Smooth muscle cell (in vitro differentiated cells): ENCODE measurements around the gene ITGA7. TPM values are rescaled to one million over a fixed set of nuclear protein-coding genes. Genes with fewer than 3 reads are reported as not detected.

Experiments used
- DNase-seq: peaks from one replicate; lab custom pipeline; 2025; ENCODE audit not compliant: unreplicated experiment; lab: John Stamatoyannopoulos, UW
- H2AFZ ChIP-seq: fragments of 200-600 bp; sonication (generic); 2 replicates; pipeline ENCODE4 v1.6.0; 2016; ENCODE audit warnings: antibody characterized with exemption, low read depth, mild to moderate bottlenecking
- H3F3A ChIP-seq: fragments of 200-600 bp; sonication (generic); 2 replicates; pipeline ENCODE4 v1.6.0; 2017; ENCODE audit warnings: antibody characterized with exemption, low read depth
- H3K27ac ChIP-seq: fragments of 200-600 bp; sonication (generic); 2 replicates; pipeline ENCODE4 v1.5.1; 2016; ENCODE audit warnings: low read depth, mild to moderate bottlenecking
- H3K27me3 ChIP-seq: fragments of 200-600 bp; sonication (generic); 2 replicates; pipeline ENCODE4 v1.6.1; 2016; ENCODE audit warnings: low read depth, mild to moderate bottlenecking
- H3K36me3 ChIP-seq: fragments of 200-600 bp; sonication (generic); 2 replicates; pipeline ENCODE4 v1.5.1; 2016; ENCODE audit warnings: low read depth
- H3K4me1 ChIP-seq: fragments of 200-600 bp; sonication (generic); 2 replicates; pipeline ENCODE4 v1.5.1; 2016; ENCODE audit warnings: low read depth
- H3K4me2 ChIP-seq: fragments of 200-600 bp; sonication (generic); 2 replicates; pipeline ENCODE4 v1.6.0; 2016; ENCODE audit warnings: mild to moderate bottlenecking
- H3K4me3 ChIP-seq: fragments of 200-600 bp; sonication (generic); 2 replicates; pipeline ENCODE4 v1.5.1; 2016; ENCODE audit warnings: mild to moderate bottlenecking
- H3K79me2 ChIP-seq: fragments of 200-600 bp; sonication (generic); 2 replicates; pipeline ENCODE4 v1.6.0; 2016; ENCODE audit warnings: low read depth, mild to moderate bottlenecking
- H3K9ac ChIP-seq: fragments of 200-600 bp; sonication (generic); 2 replicates; pipeline ENCODE4 v1.6.0; 2016; ENCODE audit warnings: low read depth
- H3K9me3 ChIP-seq: fragments of 200-600 bp; sonication (generic); replicated peaks from 2 replicates; pipeline ENCODE4 v1.5.1; 2016; ENCODE audit warnings: low read depth
- H4K20me1 ChIP-seq: fragments of 200-600 bp; sonication (generic); 2 replicates; pipeline ENCODE4 v1.6.0; 2016; ENCODE audit warnings: low read depth
- CTCF ChIP-seq: fragments of 200-600 bp; sonication (generic); IDR thresholded peaks from 2 replicates; pipeline ENCODE4 v1.5.1; 2017; ENCODE audit warnings: borderline replicate concordance, mild to moderate bottlenecking, antibody characterized with exemption; ENCODE audit not compliant: insufficient read depth, poor library complexity, severe bottlenecking
- WGBS: methylation state at CpG from one replicate; pipeline ENCODE4 v1.1.7; 2016; ENCODE audit warnings: low lambda C conversion rate; 5-methylcytosine and 5-hydroxymethylcytosine counted together
- polyA plus RNA-seq: library from polyadenylated mRNA; unstranded; fragments of >200 nt; fragmentation: Nextera tagmentation; extraction: Ambion mirVana; gene quantifications from 2 replicates; pipeline ENCODE4 v1.2.1, GENCODE V29; 2016
- total RNA-seq: library from RNA; depleted of rRNA; stranded (reverse); fragments of >200 nt; gene quantifications from 2 replicates; pipeline ENCODE4 v1.2.3, GENCODE V29; 2014

ITGA7 gene
- total and polyA plus RNA-seq, 2 experiments from 2014 or later, result 0.90 to 1.1 TPM

GRCh38 chr12:55729819-55730818 is 22.4 kb upstream of the ITGA7 start:
- H3F3A ChIP-seq, result peaks cover 33% of the 10 kb centered on the region
- H3K36me3 ChIP-seq, result peaks cover 3% of the 10 kb centered on the region
- no peak overlapping the region for H2AFZ ChIP-seq
- H3K4me2 ChIP-seq, result peak overlapping the region; percentile 93
- no peaks in the 10 kb centered on the region for H3K27me3 ChIP-seq
- peaks cover 33% of the 10 kb centered on the region for H4K20me1 ChIP-seq
- peaks cover 17% of the 10 kb centered on the region for H3K4me1 ChIP-seq
- peak overlapping the region; percentile 98 for H3K27ac ChIP-seq
- peaks cover 46% of the 10 kb centered on the region for H3K79me2 ChIP-seq
- peak overlapping the region; percentile 94 for H3K9ac ChIP-seq
- no peak for TF ChIP-seq CTCF
- no peak for DNase-seq
- H3K4me3 ChIP-seq, result peak overlapping the region; percentile 97
- 13% methylated on average over 19 of the region's 19 CpGs for WGBS
- no peaks in the 10 kb centered on the region for H3K9me3 ChIP-seq

- H3K36me3 ChIP-seq, result peaks cover 3% of the 10 kb centered on the region
- peak; percentile 78 for DNase-seq
- H3K27ac ChIP-seq, result peak within 1 kb of the TSS; percentile 98
- H3K9me3 ChIP-seq, result no peaks in the 10 kb centered on the region
- WGBS, result 0% methylated on average over 37 of the region's 61 CpGs
- H3K4me1 ChIP-seq, result peaks cover 17% of the 10 kb centered on the region
- peak within 1 kb of the TSS; percentile 94 for H3K9ac ChIP-seq
- H3K4me2 ChIP-seq, result peak within 1 kb of the TSS; percentile 93
- H3F3A ChIP-seq, result peaks cover 37% of the 10 kb centered on the region
- H3K27me3 ChIP-seq, result no peaks in the 10 kb centered on the region
- H2AFZ ChIP-seq, result peak within 1 kb of the TSS; percentile 47
- TF ChIP-seq CTCF, result no peak
- peak within 1 kb of the TSS; percentile 97 for H3K4me3 ChIP-seq
- peaks cover 46% of the 10 kb centered on the region for H3K79me2 ChIP-seq
- peaks cover 42% of the 10 kb centered on the region for H4K20me1 ChIP-seq
These were observed 21.5 kb upstream of the ITGA7 start, which contains the start of gene CD63 for GRCh38 chr12:55728939-55729818. CD63 (minus strand) TSS chr12:55729009; CDS start chr12:55728341, 668 bp downstream.

GRCh38 chr12:55728186-55728938 is 20.7 kb upstream of the ITGA7 start:
- Histone ChIP-seq H4K20me1 (peaks cover 51% of the 10 kb centered on the region), H3K4me1 (peaks cover 17% of the 10 kb centered on the region), H3K9ac (peak overlapping the region; percentile 94), H3K79me2 (peaks cover 46% of the 10 kb centered on the region), H3K36me3 (peaks cover 3% of the 10 kb centered on the region), H3K27ac (peak overlapping the region; percentile 98), H3K4me2 (peak overlapping the region; percentile 93), H2AFZ (no peak overlapping the region), H3K9me3 (no peaks in the 10 kb centered on the region), H3K27me3 (no peaks in the 10 kb centered on the region), H3F3A (peaks cover 42% of the 10 kb centered on the region), H3K4me3 (peak overlapping the region; percentile 97)
- TF ChIP-seq CTCF, result no peak
- DNase-seq, result peak; percentile 45
- WGBS, result 0% methylated on average over 7 of the region's 61 CpGs
